ACC112 (cell line): ENCODE data around the gene STIMATE.

Experiments
- H2AFZ ChIP-seq: fragments of 200-600 bp; sonication (generic); one replicate; pipeline ENCODE4 v1.6.0; 2017; ENCODE audit warnings: antibody characterized with exemption, low read length; ENCODE audit not compliant: unreplicated experiment
- H3K27ac ChIP-seq: fragments of 200-600 bp; sonication (generic); 2 replicates; pipeline ENCODE4 v1.5.1; 2014; ENCODE audit warnings: low read depth, mild to moderate bottlenecking, antibody characterized with exemption, low read length, moderate library complexity
- H3K27me3 ChIP-seq: fragments of 200-600 bp; sonication (generic); 2 replicates; pipeline ENCODE4 v1.6.1; 2014; ENCODE audit warnings: mild to moderate bottlenecking, antibody characterized with exemption, low read length, moderate library complexity, mixed read lengths; ENCODE audit not compliant: insufficient read depth
- H3K36me3 ChIP-seq: fragments of 200-600 bp; sonication (generic); 2 replicates; pipeline ENCODE4 v1.6.1; 2016; ENCODE audit warnings: mild to moderate bottlenecking, antibody characterized with exemption, low read length, moderate library complexity, mixed read lengths; ENCODE audit not compliant: insufficient read depth
- H3K4me1 ChIP-seq: fragments of 200-600 bp; sonication (generic); one replicate; pipeline ENCODE4 v1.6.1; 2016; ENCODE audit warnings: low read length, mixed read lengths; ENCODE audit not compliant: insufficient read depth, unreplicated experiment, control insufficient read depth
- H3K4me3 ChIP-seq: fragments of 200-600 bp; sonication (generic); 2 replicates; pipeline ENCODE4 v1.5.1; 2014; ENCODE audit warnings: mild to moderate bottlenecking, low read depth, low read length
- H3K79me2 ChIP-seq: fragments of 200-600 bp; sonication (generic); one replicate; pipeline ENCODE4 v1.6.0; 2016; ENCODE audit warnings: low read length; ENCODE audit not compliant: control insufficient read depth, unreplicated experiment, insufficient read depth

The STIMATE gene

GRCh38 chr3:52917044-52917443, 19.7 kb upstream of the STIMATE start:
- no peaks in the 10 kb centered on the region for H3K79me2 ChIP-seq
- no peaks in the 10 kb centered on the region for H3K27me3 ChIP-seq
- H3K36me3 ChIP-seq: peaks cover 5% of the 10 kb centered on the region; the same call in 1 of the 2 replicates
- H3K4me3 ChIP-seq: no peak overlapping the region
- H3K27ac ChIP-seq: no peak overlapping the region
- H2AFZ ChIP-seq: no peak overlapping the region
- H3K4me1 ChIP-seq: no peaks in the 10 kb centered on the region

- H3K27me3 ChIP-seq: no peaks in the 10 kb centered on the region
- no peak overlapping the region for H3K27ac ChIP-seq
- H2AFZ ChIP-seq: no peak overlapping the region
- H3K79me2 ChIP-seq: no peaks in the 10 kb centered on the region
- peaks cover 5% of the 10 kb centered on the region; the same call in 1 of the 2 replicates for H3K36me3 ChIP-seq
- H3K4me3 ChIP-seq: no peak overlapping the region
- H3K4me1 ChIP-seq: no peaks in the 10 kb centered on the region
These were observed 17.9 kb upstream of the STIMATE start for GRCh38 chr3:52915294-52915693.

DNA sequence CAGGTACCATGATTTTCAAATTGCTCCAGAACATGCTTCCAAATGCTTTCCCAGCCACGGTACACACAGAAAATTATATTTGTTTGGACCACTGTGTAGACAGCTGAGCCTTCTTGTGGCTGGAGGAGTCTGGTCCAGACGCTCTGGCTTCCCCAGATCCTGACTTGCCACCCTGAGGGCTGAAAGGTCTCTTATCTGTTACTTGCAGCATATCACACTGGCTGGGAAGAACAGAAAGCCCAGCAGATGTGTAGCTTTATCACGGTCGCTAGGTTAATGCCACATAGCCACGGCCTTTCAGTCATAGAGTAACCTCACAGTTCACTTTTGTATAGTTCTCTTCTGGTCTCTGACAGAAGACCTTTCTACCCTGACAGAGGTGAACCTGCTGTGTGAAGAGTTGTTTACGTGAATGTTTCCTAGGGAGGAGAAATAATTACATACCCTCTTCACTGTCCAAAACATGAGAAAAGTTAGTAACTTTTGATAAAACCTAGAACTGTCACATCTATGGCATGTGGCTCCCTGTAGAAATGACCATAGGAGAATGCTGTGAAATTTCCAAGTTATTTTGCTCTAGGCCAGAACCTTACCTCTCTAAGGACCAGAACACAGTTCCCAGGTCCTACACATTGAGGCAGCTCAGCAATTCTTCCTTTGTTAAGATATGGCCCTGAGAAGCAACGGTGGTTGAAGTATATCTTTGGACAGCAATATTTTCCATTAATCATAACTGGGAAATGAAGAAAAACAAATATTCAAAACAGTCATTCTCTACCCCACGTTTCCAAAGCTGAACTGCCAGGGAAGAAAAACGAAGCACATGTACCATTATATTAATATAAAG, 15.8 kb upstream of the STIMATE start:
- Histone ChIP-seq H3K27me3 (no peaks in the 10 kb centered on the region), H3K79me2 (no peaks in the 10 kb centered on the region), H2AFZ (no peak overlapping the region), H3K36me3 (peaks cover 5% of the 10 kb centered on the region; the same call in 1 of the 2 replicates), H3K27ac (no peak overlapping the region), H3K4me1 (no peaks in the 10 kb centered on the region), H3K4me3 (no peak overlapping the region)

DNA sequence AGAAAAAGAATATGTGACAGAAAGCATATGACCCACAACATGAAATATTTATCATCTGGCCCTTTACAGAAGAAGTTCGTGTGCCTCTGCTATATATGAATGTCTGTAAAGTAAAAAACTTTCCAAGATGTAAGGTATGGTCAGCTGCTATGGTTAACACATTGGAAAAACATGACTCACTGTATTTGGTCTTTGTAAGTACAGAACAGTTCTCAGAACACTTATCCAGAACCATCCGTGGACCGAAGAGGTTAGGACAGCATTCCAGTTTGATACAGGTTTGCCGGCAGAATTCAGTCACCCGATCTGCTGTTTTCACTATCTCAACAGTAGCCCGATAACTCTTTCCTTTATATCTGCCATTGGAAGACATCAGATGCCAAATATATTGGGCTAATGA, 13.5 kb upstream of the STIMATE start:
- Histone ChIP-seq H3K27ac (no peak overlapping the region), H3K4me1 (no peaks in the 10 kb centered on the region), H3K4me3 (no peak overlapping the region), H2AFZ (no peak overlapping the region), H3K36me3 (peaks cover 5% of the 10 kb centered on the region; the same call in 1 of the 2 replicates), H3K27me3 (no peaks in the 10 kb centered on the region), H3K79me2 (no peaks in the 10 kb centered on the region)

- H3K36me3 ChIP-seq: no peaks in the 10 kb centered on the region
- no peak overlapping the region for H3K27ac ChIP-seq
- no peaks in the 10 kb centered on the region for H3K4me1 ChIP-seq
- H3K27me3 ChIP-seq: no peaks in the 10 kb centered on the region
- no peak overlapping the region for H3K4me3 ChIP-seq
- no peak overlapping the region for H2AFZ ChIP-seq
- no peaks in the 10 kb centered on the region for H3K79me2 ChIP-seq
These were observed 10.1 kb upstream of the STIMATE start for GRCh38 chr3:52907497-52907896.

DNA sequence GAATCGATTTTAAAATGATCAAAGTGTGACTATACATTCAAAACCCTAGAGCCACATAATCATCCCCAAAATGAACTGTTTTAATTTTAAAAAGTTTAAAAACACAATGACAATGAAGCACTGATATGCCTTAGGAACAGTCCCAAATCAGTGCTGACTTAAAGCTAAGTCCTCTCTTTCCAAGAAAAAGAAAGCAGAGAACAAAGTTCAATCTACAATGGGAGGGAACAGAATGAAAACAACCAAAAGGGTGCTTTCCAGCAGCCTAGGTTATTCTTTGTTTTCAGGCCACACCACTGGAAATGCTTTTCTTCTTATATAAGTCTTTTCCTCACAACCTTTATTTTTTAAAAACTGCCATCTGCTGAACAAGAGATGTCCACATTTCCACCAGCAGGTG, 7.2 kb upstream of the STIMATE start:
- H2AFZ ChIP-seq: no peak overlapping the region
- no peak overlapping the region for H3K27ac ChIP-seq
- no peaks in the 10 kb centered on the region for H3K4me1 ChIP-seq
- H3K79me2 ChIP-seq: no peaks in the 10 kb centered on the region
- no peak overlapping the region for H3K4me3 ChIP-seq
- H3K36me3 ChIP-seq: no peaks in the 10 kb centered on the region
- no peaks in the 10 kb centered on the region for H3K27me3 ChIP-seq

DNA sequence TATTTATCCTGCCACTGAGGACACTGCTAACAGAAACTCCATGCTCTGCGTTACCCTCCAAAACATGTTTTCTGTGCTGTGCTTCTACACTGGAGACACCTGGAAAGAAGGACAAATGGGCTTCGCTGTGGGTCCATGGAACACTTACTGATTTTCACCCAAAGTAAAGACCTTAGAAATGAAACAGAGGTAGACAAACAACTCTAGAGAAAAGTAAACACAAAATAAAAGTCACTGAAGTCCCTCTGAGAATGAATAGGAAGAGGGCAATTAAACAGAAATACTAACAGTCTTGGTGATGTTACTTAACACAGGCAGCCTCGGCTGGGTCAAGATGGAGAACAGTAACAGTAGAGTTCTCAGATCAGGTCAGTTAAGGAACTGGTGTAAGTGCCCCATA, 6.7 kb upstream of the STIMATE start:
- Histone ChIP-seq H3K36me3 (no peaks in the 10 kb centered on the region), H3K27me3 (no peaks in the 10 kb centered on the region), H3K4me3 (no peak overlapping the region), H3K4me1 (no peaks in the 10 kb centered on the region), H3K79me2 (no peaks in the 10 kb centered on the region), H2AFZ (no peak overlapping the region), H3K27ac (no peak overlapping the region)

DNA sequence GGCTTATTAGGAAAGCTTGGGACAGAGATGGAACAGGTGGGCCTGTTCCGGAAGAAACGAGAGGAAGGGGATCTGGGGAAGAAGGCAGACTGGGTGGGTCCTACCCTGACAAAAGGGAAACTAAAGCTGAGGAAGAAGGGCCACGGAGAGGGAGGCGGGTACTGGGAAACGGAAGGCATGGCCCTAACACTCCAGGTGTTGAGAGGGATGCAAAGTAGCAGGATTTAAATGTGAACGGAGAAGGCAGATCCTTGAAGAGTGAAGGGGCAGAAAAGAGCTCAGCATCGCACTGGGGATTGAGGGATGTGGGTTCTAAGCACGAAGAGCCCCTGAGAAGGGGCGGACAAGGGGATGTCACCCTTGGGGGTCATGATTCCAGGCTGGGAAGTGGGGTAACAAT, 735 bp downstream of the STIMATE start:
- H2AFZ ChIP-seq: peak overlapping the region; percentile 61
- H3K79me2 ChIP-seq: peaks cover 42% of the 10 kb centered on the region
- no peaks in the 10 kb centered on the region for H3K36me3 ChIP-seq
- H3K4me3 ChIP-seq: peak overlapping the region; percentile 93
- H3K4me1 ChIP-seq: peaks cover 36% of the 10 kb centered on the region
- H3K27me3 ChIP-seq: no peaks in the 10 kb centered on the region
- no peak overlapping the region for H3K27ac ChIP-seq

GRCh38 chr3:52896151-52896550, 1.2 kb downstream of the STIMATE start:
- H3K4me1 ChIP-seq: peaks cover 41% of the 10 kb centered on the region
- peaks cover 42% of the 10 kb centered on the region for H3K79me2 ChIP-seq
- H2AFZ ChIP-seq: peak overlapping the region; percentile 61
- no peaks in the 10 kb centered on the region for H3K36me3 ChIP-seq
- peak overlapping the region; percentile 93 for H3K4me3 ChIP-seq
- H3K27ac ChIP-seq: no peak overlapping the region
- H3K27me3 ChIP-seq: no peaks in the 10 kb centered on the region

DNA sequence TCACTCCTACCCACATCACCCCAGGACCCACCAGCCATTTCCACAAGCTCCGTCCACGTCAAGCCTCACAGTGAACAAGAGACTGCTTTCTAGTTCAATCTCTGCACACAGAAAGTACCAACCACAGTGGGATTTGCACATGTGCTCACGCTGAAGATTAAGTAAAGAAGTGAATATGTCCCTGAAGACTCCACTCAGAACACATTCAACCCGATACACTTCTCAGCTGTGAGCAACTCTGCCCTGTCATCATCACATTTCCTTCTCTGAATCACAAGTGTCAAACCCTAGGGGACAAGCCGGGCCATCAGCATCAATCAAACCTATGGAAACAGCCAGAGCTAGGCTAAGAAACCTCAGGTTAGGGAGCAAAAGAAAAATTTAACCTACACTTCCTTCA, 1.9 kb downstream of the STIMATE start:
- no peak overlapping the region for H3K27ac ChIP-seq
- peak overlapping the region; percentile 93; the same call in 1 of the 2 replicates for H3K4me3 ChIP-seq
- H3K79me2 ChIP-seq: peaks cover 46% of the 10 kb centered on the region
- H3K36me3 ChIP-seq: no peaks in the 10 kb centered on the region
- H3K4me1 ChIP-seq: peaks cover 48% of the 10 kb centered on the region
- H3K27me3 ChIP-seq: no peaks in the 10 kb centered on the region
- H2AFZ ChIP-seq: no peak overlapping the region

DNA sequence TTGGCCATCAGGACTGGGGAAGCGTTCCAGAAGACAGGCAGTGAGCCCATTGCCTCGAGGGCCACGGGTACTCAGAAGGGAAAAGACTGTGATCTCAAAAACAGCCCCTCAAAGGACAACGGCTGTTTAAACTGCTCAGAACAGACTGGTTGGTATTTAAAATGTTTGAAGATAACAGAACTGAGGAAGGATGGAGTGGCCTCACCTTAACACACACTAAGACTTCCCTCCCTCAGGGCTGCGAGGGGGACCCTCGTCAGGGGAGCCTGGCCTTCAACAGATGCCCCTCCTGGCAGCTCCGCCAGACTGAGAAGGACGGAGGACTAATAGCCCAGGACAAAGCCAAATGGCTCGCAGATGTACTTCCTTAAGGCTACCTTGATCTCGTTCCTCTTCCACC, 2.6 kb downstream of the STIMATE start:
- Histone ChIP-seq H3K27me3 (no peaks in the 10 kb centered on the region), H3K4me3 (no peak overlapping the region), H3K4me1 (peaks cover 49% of the 10 kb centered on the region), H2AFZ (no peak overlapping the region), H3K27ac (no peak overlapping the region), H3K36me3 (no peaks in the 10 kb centered on the region), H3K79me2 (peaks cover 52% of the 10 kb centered on the region)
